WERI-Rb-1 (cell line): Measurements from ENCODE around the gene NPEPL1.

Source experiments
- DNase-seq: peaks from one replicate; pipeline ENCODE4 v3.0.0-alpha.2; 2020
- H3K27ac ChIP-seq: fragments of 250-450 bp; sonication (Bioruptor Pico); 2 replicates; pipeline ENCODE4 v1.5.1; 2020; ENCODE audit warnings: mild to moderate bottlenecking, moderate library complexity
- H3K27me3 ChIP-seq: fragments of 250-450 bp; sonication (Bioruptor Pico); 2 replicates; pipeline ENCODE4 v1.5.1; 2021; ENCODE audit warnings: mild to moderate bottlenecking, low read depth, moderate library complexity; ENCODE audit not compliant: insufficient read depth, severe bottlenecking
- H3K36me3 ChIP-seq: fragments of 250-450 bp; sonication (Bioruptor Pico); 2 replicates; pipeline ENCODE4 v1.5.1; 2020; ENCODE audit warnings: mild to moderate bottlenecking, moderate library complexity
- H3K4me3 ChIP-seq: 2 replicates; pipeline ENCODE4 v1.5.1; 2011; ENCODE audit warnings: low read depth, mild to moderate bottlenecking, control low read depth, low read length
- H3K9me3 ChIP-seq: fragments of 250-450 bp; sonication (Bioruptor Pico); 2 replicates; pipeline ENCODE4 v1.5.1; 2021; ENCODE audit warnings: mild to moderate bottlenecking, moderate library complexity; ENCODE audit not compliant: severe bottlenecking
- CTCF ChIP-seq: IDR thresholded peaks from 2 replicates; pipeline ENCODE4 v1.5.1; 2011; ENCODE audit warnings: low read depth, mild to moderate bottlenecking, control low read depth, inconsistent platforms, low read length

Gene NPEPL1

GRCh38 chr20:58718121-58718563 lies 25.5 kb downstream of the NPEPL1 start:
- TF ChIP-seq CTCF, result no peak
- Histone ChIP-seq H3K9me3 (no peaks in the 10 kb centered on the region), H3K4me3 (no peak overlapping the region), H3K27me3 (peaks cover 17% of the 10 kb centered on the region), H3K36me3 (no peaks in the 10 kb centered on the region), H3K27ac (no peak overlapping the region)
- no peak for DNase-seq

GRCh38 chr20:58718729-58719128 lies 26.1 kb downstream of the NPEPL1 start:
- no peak overlapping the region for H3K4me3 ChIP-seq
- H3K9me3 ChIP-seq, result no peaks in the 10 kb centered on the region
- TF ChIP-seq CTCF, result no peak
- H3K27me3 ChIP-seq, result peaks cover 23% of the 10 kb centered on the region
- H3K27ac ChIP-seq, result no peak overlapping the region
- H3K36me3 ChIP-seq, result no peaks in the 10 kb centered on the region
- DNase-seq, result no peak

- H3K27ac ChIP-seq, result no peak overlapping the region
- TF ChIP-seq CTCF, result no peak
Observed at GRCh38 chr20:58719258-58719657, 26.7 kb downstream of the NPEPL1 start.

GRCh38 chr20:58719971-58720371 lies 27.4 kb downstream of the NPEPL1 start:
- Histone ChIP-seq H3K27ac (no peak overlapping the region), H3K27me3 (peaks cover 33% of the 10 kb centered on the region)

More at GRCh38 chr20:58719258-58719657, 26.7 kb downstream of the NPEPL1 start:
- Histone ChIP-seq H3K4me3 (no peak overlapping the region), H3K27me3 (peaks cover 28% of the 10 kb centered on the region), H3K36me3 (no peaks in the 10 kb centered on the region), H3K9me3 (no peaks in the 10 kb centered on the region)
- DNase-seq, result no peak

GRCh38 chr20:58720890-58721289 lies 28.3 kb downstream of the NPEPL1 start:
- no peak overlapping the region for H3K27ac ChIP-seq

More at GRCh38 chr20:58719971-58720371, 27.4 kb downstream of the NPEPL1 start:
- Histone ChIP-seq H3K9me3 (no peaks in the 10 kb centered on the region), H3K36me3 (no peaks in the 10 kb centered on the region), H3K4me3 (no peak overlapping the region)
- no peak for DNase-seq
- TF ChIP-seq CTCF, result no peak

More at GRCh38 chr20:58720890-58721289, 28.3 kb downstream of the NPEPL1 start:
- H3K4me3 ChIP-seq, result no peak overlapping the region
- no peaks in the 10 kb centered on the region for H3K9me3 ChIP-seq
- peaks cover 33% of the 10 kb centered on the region for H3K27me3 ChIP-seq
- DNase-seq, result no peak
- no peaks in the 10 kb centered on the region for H3K36me3 ChIP-seq
- no peak for TF ChIP-seq CTCF
